Breast epithelium (tissue), 4 donors: ENCODE data around the gene NCR2. TPM values are rescaled to one million over a fixed set of nuclear protein-coding genes. Genes with fewer than 3 reads are reported as not detected.

Source experiments
- DNase-seq, 2 donors: peaks; one replicate each; pipeline ENCODE4 v3.0.0-alpha.2; 2019; ENCODE audit warnings: low spot score in 2 of 2
- H3K27ac ChIP-seq, 2 donors: fragments of 200-600 bp; sonication (generic) in 1 of 2; one replicate each; pipeline ENCODE4 v1.5.1; 2016 to 2019; ENCODE audit warnings: mild to moderate bottlenecking in 1 of 2
- H3K27me3 ChIP-seq, 2 donors: fragments of 200-600 bp; sonication (generic) in 1 of 2; one replicate each; pipeline versions ENCODE4 v1.5.1 to v1.6.0; 2017 to 2019; ENCODE audit warnings: control low read depth in 1 of 2, mild to moderate bottlenecking in 1 of 2
- H3K36me3 ChIP-seq: fragments of 200-600 bp; one replicate; pipeline ENCODE4 v1.5.1; 2019
- H3K4me1 ChIP-seq, 2 donors: fragments of 200-600 bp; sonication (generic); one replicate each; pipeline ENCODE4 v1.5.1; 2016 to 2019; ENCODE audit warnings: control low read depth in 1 of 2
- H3K4me3 ChIP-seq, 3 donors: fragments of 200-600 bp; sonication (generic); 1 replicate in 2 of 3; 2 replicates in 1 of 3; pipeline ENCODE4 v1.5.1; 2016 to 2019; ENCODE audit warnings: mild to moderate bottlenecking in 3 of 3, moderate library complexity in 2 of 3
- H3K9me3 ChIP-seq, 2 donors: fragments of 200-600 bp; sonication (generic) in 1 of 2; one replicate each; pipeline ENCODE4 v1.5.1; 2016 to 2019; ENCODE audit warnings: control low read depth in 1 of 2
- CTCF ChIP-seq, 3 donors: fragments of 450-650 bp; IDR thresholded peaks; one replicate each; pipeline ENCODE4 v1.5.1; 2016 to 2017; ENCODE audit warnings: antibody characterized with exemption in 3 of 3, mild to moderate bottlenecking in 3 of 3, moderate library complexity in 3 of 3
- POLR2A ChIP-seq: fragments of 450-650 bp; IDR thresholded peaks from one replicate; pipeline ENCODE4 v1.6.1; 2016; ENCODE audit warnings: antibody characterized with exemption, mild to moderate bottlenecking, moderate library complexity
- POLR2AphosphoS5 ChIP-seq, 3 donors: sonication (generic); formaldehyde crosslinking; IDR thresholded peaks; one replicate each; pipeline ENCODE4 v1.6.1; 2017; ENCODE audit warnings: antibody characterized with exemption in 3 of 3
- intact Hi-C: fragments of 100-400 bp; cut with DNase I; formaldehyde crosslinking; loops from one replicate; pipeline ENCODE4 v1.15.1; 2023; ENCODE audit warnings: low total_unique reads
- total RNA-seq, 3 donors: library from RNA; depleted of rRNA; stranded (reverse); fragments of >200 nt; gene quantifications; one replicate each; pipeline ENCODE4 v1.1.0, GENCODE V29; 2016

NCR2 gene
- total RNA-seq, 3 donors from 2014 or later: not detected

- intact Hi-C loops: no loop called here
- Histone ChIP-seq H3K27ac (no peak overlapping the region), H3K36me3 (no peaks in the 10 kb centered on the region), H3K4me1 (no peaks in the 10 kb centered on the region), H3K9me3 (no peaks in the 10 kb centered on the region), H3K27me3 (peaks cover 0 to 7% of the 10 kb centered on the region in 2 donors), H3K4me3 (no peak overlapping the region)
- DNase-seq: peak in 1 of 2 donors; percentile 35
- no peak for TF ChIP-seq POLR2AphosphoS5 (IDR thresholded peaks at IDR 0.05)
- TF ChIP-seq CTCF (IDR thresholded peaks at IDR 0.05): peak; percentile 25 to 51 (median 40)
These were observed 29.1 kb upstream of the NCR2 start for GRCh38 chr6:41306187-41306854.

DNA sequence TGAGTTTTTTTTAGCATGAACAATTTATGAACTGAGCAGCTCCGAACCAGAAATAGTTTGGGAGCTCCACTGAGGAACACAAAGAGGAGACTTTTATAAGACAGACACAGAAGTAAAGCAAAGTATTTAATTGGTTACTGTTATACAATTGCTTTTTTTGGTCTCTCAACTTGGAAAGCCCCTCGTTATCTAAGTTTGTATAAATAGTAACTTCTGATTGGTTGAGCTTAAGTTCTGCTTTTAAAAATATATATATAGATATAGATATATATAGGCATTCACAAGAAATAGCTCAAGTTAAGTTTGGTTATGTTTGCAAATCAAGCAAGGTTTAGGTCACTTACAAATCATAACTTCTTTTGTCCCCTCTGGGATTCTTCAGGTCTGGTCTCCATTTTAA is 20.2 kb upstream of the NCR2 start:
- H3K27ac ChIP-seq: no peak overlapping the region
- no peak for DNase-seq
- H3K4me1 ChIP-seq: no peaks in the 10 kb centered on the region
- TF ChIP-seq CTCF (IDR thresholded peaks at IDR 0.05) (no peak), POLR2A (no peak), POLR2AphosphoS5 (IDR thresholded peaks at IDR 0.05) (no peak)
- H3K9me3 ChIP-seq: no peaks in the 10 kb centered on the region
- H3K36me3 ChIP-seq: no peaks in the 10 kb centered on the region
- intact Hi-C loops: no loop called here
- H3K27me3 ChIP-seq: peaks cover 0 to 46% of the 10 kb centered on the region in 2 donors
- no peak overlapping the region for H3K4me3 ChIP-seq

DNA sequence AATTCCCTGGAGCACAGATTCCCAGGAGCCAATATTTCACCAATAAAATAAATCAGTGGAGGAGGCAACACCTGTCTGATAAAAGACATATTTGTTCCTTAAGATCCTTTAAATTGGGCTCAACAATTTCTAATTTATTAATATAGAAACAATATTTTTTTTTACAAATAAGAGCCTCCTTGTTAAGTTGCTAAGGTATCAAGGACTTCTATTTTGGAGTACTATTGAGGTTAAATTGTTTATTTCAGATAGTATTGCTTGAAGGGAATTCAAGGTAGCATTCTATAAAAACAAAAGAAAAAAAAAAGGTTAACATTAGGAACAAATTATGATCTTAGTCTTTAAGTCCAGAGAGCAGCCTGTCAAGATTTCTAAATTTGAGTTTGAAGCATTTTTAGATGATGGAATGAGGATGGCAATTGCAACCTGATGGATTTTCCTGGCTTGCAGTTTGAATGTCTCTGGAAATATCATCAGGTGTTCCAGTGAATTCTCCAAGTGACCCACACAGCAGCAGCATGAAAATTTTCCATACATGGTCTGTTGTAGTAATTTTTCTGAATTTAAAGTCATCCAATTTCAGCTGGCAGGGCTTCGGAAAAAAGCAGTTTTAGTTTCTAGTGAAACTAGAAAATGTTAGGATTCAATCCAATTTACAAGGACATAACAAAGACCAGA is 19.3 kb upstream of the NCR2 start:
- Histone ChIP-seq H3K36me3 (no peaks in the 10 kb centered on the region), H3K27ac (no peak overlapping the region), H3K9me3 (no peaks in the 10 kb centered on the region), H3K4me3 (no peak overlapping the region), H3K27me3 (peaks cover 0 to 43% of the 10 kb centered on the region in 2 donors), H3K4me1 (no peaks in the 10 kb centered on the region)
- TF ChIP-seq POLR2AphosphoS5 (IDR thresholded peaks at IDR 0.05) (no peak), CTCF (IDR thresholded peaks at IDR 0.05) (no peak), POLR2A (no peak)
- intact Hi-C loops: no loop called here
- no peak for DNase-seq

DNA sequence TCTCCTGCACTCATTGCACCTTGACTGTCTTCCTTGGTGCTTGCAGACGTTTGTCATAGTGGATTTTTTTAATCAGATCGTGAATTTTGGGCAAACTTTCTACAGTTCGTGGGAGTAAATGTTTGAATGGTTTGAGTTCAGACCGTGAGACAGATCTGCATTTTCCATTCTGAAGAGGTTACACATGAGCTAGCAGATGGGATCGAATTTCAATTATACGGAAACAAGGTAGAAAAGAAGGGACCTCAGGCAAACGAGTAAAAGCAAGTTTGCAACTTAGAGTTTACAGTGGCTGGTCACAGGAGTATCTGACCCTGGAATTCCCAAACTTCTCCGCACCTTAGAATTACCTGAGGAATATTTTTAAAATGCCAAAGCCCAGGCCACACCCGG is 17.2 kb upstream of the NCR2 start:
- DNase-seq: no peak
- H3K4me3 ChIP-seq: peak overlapping the region in 1 of 3 donors; percentile 48
- no peaks in the 10 kb centered on the region for H3K9me3 ChIP-seq
- intact Hi-C loops: no loop called here
- no peaks in the 10 kb centered on the region for H3K4me1 ChIP-seq
- peaks cover 0 to 31% of the 10 kb centered on the region in 2 donors for H3K27me3 ChIP-seq
- no peak overlapping the region for H3K27ac ChIP-seq
- no peak for TF ChIP-seq POLR2A
- TF ChIP-seq CTCF (IDR thresholded peaks at IDR 0.05): no peak
- no peak for TF ChIP-seq POLR2AphosphoS5 (IDR thresholded peaks at IDR 0.05)
- no peaks in the 10 kb centered on the region for H3K36me3 ChIP-seq
